ENCODE data around the gene NEK3.

DNA sequence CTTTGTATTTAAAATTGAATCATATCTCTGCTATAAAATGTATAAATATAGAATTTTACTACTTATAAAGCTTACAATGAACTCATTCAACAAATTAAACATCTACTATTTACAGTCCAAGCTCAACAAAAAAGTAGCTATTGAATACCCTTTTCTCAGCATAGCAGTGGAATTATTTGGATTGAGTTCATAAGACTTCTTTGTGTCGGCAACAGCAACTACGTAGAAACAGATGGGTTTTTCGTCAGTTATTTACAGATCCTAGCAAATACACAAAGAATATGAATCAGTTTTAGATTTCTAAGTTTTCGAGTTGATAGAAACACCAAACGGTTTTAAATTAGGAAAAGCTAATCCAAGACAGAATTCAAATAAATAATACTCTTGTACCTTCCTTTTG, 10.4 kb upstream of the NEK3 start:
- no peak for TF ChIP-seq CTCF (IDR thresholded peaks at IDR 0.05; ENCODE audit: borderline replicate concordance, extremely low read depth, low read length, poor library complexity, severe bottlenecking)
- TF ChIP-seq EZH2 (IDR thresholded peaks at IDR 0.05; ENCODE audit: borderline replicate concordance, low read depth, low read length, severe bottlenecking), result no peak

All from DND-41 (cell line).